ENCODE measurements around the gene TLL1.

Gene TLL1

GRCh38 chr4:165971933-165972332 lies 98.9 kb downstream of the TLL1 start:
- DNase-seq (ENCODE audit: low read depth) = no peak

DNA sequence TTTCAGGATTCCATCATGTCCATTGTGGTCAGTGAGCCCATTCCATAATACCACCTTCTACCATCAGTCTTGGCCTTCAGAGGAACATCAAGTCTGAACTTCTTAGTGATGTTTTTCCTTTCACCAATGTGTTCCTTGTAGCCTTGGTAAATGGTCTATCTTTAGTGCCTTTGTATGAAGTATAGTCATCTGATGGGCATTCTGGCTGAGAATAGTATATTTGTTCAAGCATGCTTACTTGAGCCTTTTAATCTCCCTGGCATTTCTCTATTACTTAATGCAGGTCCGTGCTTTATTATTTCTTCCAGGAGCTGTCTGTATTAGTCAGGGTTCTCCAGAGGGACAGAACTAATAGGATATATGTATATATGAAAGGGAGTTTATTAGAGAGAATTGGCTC lies 99.7 kb downstream of the TLL1 start:
- DNase-seq (ENCODE audit: low read depth) = no peak

- DNase-seq (ENCODE audit: low read depth) = no peak
Observed at GRCh38 chr4:165982934-165983333, 109.9 kb downstream of the TLL1 start.

- no peak for DNase-seq (ENCODE audit: low read depth)
Observed at GRCh38 chr4:165986956-165987698, 114.1 kb downstream of the TLL1 start.

- no peak for DNase-seq (ENCODE audit: low read depth)
Observed at GRCh38 chr4:165991325-165992180, 118.5 kb downstream of the TLL1 start.

- no peak for DNase-seq (ENCODE audit: low read depth)
Observed at GRCh38 chr4:165992283-165992682, 119.2 kb downstream of the TLL1 start.

DNA sequence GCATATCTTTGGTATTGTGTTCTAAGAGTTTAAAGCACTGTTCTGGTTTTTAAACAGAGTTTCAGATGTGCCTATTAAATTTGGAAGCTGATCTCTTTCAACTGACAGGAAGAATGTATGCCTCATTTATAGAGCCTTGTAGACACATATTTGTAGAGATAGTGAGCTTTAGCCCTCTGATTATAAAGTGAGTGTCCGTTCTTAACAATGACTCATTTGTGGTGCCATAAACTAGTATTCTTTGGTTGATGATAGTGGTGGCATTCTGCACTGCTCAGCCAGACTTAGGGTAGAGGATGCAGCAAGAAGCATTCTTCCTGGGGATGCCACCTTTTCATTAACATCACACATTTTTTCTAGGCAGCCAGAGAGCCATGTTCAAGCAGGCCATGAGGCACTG lies 121.7 kb downstream of the TLL1 start:
- no peak for DNase-seq (ENCODE audit: low read depth)

- no peak for DNase-seq (ENCODE audit: low read depth)
Observed at GRCh38 chr4:166003811-166004210, 130.8 kb downstream of the TLL1 start.

GRCh38 chr4:166006217-166006616 lies 133.2 kb downstream of the TLL1 start:
- no peak for DNase-seq (ENCODE audit: low read depth)

DNA sequence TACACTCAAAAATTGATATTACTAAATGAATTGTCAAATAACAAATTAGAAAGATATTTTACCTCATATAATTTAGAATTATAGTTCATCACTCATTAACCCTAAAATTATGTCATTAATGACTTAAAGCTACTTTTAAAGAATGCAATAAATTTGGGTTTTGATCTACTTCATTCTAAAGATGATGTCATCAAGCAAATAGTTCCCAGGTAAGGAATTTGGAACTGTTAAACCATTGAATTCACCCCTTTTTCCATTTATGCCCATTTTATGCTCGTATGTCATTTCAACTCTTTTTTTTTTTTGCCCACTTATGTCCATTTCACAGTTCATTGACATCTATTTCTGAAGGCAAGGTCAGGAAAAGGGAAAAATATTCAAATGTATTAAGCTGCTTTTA lies 135.5 kb downstream of the TLL1 start:
- no peak for DNase-seq (ENCODE audit: low read depth)

GRCh38 chr4:166012129-166013030 lies 139.3 kb downstream of the TLL1 start:
- DNase-seq (ENCODE audit: low read depth) = no peak

- DNase-seq (ENCODE audit: low read depth) = no peak
Observed at GRCh38 chr4:166014411-166014810, 141.4 kb downstream of the TLL1 start.

DNA sequence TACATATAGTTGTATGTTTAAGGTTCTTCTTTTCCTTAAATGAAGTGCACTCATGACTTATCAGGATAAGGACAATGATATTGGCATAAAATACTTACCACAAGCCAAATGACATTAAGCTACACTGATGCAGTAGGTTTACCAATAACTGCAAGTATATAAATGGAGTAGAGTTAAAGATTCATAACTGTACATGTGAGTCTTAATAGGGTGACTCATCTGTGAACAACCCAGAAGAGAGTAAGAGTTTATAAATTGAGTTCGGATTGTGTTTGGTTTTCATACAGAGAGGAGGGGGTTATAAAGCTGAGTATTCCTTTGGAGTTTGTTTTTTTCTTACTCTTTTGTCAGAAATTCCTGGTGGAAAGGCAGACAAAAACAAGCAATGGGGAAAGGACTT lies 144.8 kb downstream of the TLL1 start:
- no peak for DNase-seq (ENCODE audit: low read depth)

- no peak for DNase-seq (ENCODE audit: low read depth)
Observed at GRCh38 chr4:166019441-166020220, 146.6 kb downstream of the TLL1 start.

GRCh38 chr4:166021617-166022016 lies 148.6 kb downstream of the TLL1 start:
- no peak for DNase-seq (ENCODE audit: low read depth)

DNA sequence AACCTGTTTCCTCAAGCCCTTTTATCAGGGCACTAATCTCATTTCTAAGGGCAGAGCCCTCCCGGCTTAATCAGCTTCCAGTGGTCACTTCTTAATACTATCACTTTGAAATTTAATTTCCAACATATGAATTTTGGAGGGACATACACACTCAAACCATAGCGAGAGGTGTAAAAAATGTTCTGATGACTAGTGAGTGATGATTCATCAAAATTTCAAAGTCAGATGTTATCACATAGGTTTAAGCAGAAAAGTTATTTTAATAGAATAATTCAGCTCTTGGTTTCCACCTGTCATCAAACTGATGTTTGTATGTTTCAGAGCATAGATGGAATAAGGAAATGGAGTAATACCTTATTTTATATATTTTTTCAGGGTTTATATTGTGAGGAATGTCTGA lies 161.9 kb downstream of the TLL1 start:
- no peak for DNase-seq (ENCODE audit: low read depth)

- DNase-seq (ENCODE audit: low read depth) = no peak
Observed at GRCh38 chr4:166039822-166040221, 166.8 kb downstream of the TLL1 start.

DNA sequence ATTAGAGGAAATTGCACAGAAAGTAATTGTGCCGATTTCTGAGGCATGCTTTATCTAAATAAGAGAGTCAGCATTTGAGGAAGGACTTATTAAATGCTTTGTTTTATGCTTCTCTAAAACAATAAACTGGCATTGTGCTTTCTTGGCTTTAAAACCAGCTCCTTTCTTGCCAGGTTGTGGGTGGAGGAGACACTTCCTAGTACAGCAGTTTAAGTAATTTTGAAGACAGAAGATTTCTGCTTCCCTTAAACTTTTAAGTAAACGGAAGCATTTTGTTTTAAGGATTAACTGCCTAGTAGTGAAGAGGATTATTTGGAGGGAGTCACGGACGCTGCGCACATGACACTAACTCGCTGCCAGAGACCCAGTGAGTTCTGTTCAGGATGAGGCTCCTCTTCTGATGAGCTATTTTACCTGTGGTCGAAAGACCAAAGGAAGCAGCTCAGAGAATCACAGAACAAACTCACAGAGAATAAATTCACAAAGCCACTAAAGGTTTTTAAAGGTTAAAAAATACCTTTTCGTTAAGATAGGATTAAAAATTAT lies 169.5 kb downstream of the TLL1 start:
- no peak for DNase-seq (ENCODE audit: low read depth)

DNA sequence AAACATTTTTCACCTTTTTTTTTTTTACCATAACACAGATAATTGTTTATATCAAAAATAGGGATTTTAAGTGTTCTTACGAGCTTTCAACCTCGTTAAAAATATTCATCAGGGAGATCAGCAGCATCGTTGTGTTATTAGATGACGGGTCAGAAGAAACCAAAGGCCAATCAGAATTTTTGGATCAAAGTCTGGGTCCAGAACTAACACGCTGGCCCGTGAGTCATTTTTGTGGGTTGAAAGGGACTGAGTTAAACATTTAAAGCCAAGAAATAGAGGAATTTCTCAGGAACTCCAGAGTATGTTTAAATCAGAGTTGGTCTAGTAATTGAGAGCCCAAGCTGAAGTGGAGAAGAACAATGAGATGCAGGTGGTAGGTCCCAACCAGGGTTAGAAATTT lies 170.8 kb downstream of the TLL1 start:
- no peak for DNase-seq (ENCODE audit: low read depth)

DNA sequence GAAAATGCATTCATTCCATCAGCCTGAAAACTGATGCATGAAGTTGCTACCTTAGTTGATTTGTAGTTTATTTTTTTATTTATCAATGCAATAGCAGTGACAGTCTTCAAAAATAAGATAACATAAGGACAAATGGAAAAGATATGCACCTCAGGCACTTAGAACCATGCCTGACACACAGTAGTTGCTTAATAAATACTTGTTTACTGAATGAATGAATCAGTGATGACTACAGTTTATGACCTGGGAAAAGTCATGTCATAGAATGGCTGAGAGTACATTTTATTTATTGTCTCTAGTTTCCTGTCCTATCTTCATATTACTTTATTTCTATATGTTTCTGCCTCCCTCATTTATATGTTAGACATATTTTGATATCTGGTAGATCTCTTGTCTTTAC lies 171.8 kb downstream of the TLL1 start:
- DNase-seq (ENCODE audit: low read depth) = no peak

GRCh38 chr4:166045457-166045856 lies 172.4 kb downstream of the TLL1 start:
- DNase-seq (ENCODE audit: low read depth) = no peak

All from stimulated activated CD8-positive, alpha-beta memory T cell treated with anti-CD3 and anti-CD28 coated beads, Interleukin-15, amount 100 ng/mL, for 24 hours (primary cell).